Stomach smooth muscle (tissue), 2 donors: ENCODE data around the gene TFCP2L1.
"Not testable (repeated sequence)": the region's sequence is repeated elsewhere in the genome, so short reads cannot be mapped to it uniquely, and the experiment has no call there.

Experiments used
- H3K27ac ChIP-seq: one replicate; pipeline ENCODE4 v1.7.0; 2013; ENCODE audit warnings: mild to moderate bottlenecking, low read length, inconsistent platforms
- H3K27me3 ChIP-seq, 2 donors: one replicate each; pipeline ENCODE4 v1.7.0; 2013; ENCODE audit warnings: low read length in 2 of 2; ENCODE audit not compliant: insufficient read depth in 2 of 2, control insufficient read depth in 1 of 2
- H3K36me3 ChIP-seq, 2 donors: one replicate each; pipeline ENCODE4 v1.7.0; 2013; ENCODE audit warnings: low read length in 2 of 2; ENCODE audit not compliant: control insufficient read depth in 2 of 2, insufficient read depth in 2 of 2
- H3K4me1 ChIP-seq: one replicate; pipeline ENCODE4 v1.7.0; 2013; ENCODE audit warnings: low read length; ENCODE audit not compliant: control insufficient read depth, insufficient read depth
- H3K4me3 ChIP-seq, 2 donors: one replicate each; pipeline ENCODE4 v1.7.0; 2013; ENCODE audit warnings: low read length in 2 of 2
- H3K9ac ChIP-seq, 2 donors: one replicate each; pipeline ENCODE4 v1.7.0; 2013; ENCODE audit warnings: low read length in 2 of 2, mild to moderate bottlenecking in 1 of 2
- H3K9me3 ChIP-seq, 2 donors: one replicate each; pipeline ENCODE4 v1.7.0; 2013; ENCODE audit warnings: low read length in 2 of 2; ENCODE audit not compliant: control insufficient read depth in 2 of 2
- donor health status: healthy.
- donor health status: Pancreatic carcinoma.

TFCP2L1 gene, protein sequence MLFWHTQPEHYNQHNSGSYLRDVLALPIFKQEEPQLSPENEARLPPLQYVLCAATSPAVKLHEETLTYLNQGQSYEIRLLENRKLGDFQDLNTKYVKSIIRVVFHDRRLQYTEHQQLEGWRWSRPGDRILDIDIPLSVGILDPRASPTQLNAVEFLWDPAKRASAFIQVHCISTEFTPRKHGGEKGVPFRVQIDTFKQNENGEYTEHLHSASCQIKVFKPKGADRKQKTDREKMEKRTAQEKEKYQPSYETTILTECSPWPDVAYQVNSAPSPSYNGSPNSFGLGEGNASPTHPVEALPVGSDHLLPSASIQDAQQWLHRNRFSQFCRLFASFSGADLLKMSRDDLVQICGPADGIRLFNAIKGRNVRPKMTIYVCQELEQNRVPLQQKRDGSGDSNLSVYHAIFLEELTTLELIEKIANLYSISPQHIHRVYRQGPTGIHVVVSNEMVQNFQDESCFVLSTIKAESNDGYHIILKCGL

DNA sequence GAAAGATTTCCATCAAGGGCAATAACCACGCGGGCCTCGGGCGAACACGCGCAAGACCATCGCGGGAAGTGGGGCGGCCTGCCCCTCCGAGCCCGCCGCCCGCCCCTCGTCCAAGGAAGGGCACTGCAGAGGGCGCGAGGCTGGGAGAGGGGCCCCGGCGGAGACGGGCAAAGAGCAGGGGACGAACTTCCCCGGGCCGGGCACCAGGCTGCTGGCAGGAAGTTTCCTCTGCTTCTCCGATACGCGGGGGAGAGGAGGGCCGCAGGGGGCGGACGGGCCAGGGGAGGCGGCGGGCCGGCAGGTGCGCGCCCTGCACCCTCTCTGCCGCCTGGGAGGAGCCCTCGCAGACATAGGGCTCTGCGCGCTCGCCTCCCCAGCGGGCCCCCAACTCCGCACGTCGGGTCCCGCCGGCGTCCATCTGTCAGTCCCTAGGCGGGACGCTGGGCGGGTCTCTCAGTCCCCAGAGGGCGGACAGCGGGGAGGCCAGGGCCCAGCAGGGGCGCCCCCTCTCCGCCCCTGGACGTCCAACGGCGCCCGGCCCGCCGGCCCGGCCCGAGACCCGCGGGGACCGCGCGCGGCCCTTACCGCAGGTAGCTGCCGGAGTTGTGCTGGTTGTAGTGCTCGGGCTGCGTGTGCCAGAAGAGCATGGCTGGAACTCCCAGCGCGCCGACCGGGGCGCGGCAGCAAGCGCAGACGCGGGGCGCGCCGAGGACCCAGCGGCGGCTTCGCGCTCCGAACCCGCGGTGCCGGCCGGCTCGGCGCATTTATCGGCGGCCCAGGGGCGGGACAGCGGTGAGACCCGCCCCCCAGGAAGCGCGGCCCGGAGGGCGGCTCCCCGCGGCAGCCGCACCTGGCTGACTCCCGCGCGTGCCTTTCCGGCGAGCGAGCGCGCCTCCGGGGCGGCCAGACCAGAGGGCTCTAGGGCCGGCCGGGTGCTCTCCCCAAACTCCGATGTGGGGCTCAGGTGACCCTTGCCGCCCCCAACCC lies at the start of gene TFCP2L1:
Gene TFCP2L1, minus strand, starts transcription at position 740 of the 987 bp plus-strand sequence. Its CDS starts 93 bp downstream, at position 647.
- Histone ChIP-seq H3K36me3 (no peaks in the 10 kb centered on the region), H3K4me3 (peak within 1 kb of the TSS; percentile 19 to 40), H3K27ac (no peak within 1 kb of the TSS), H3K4me1 (peaks cover 4% of the 10 kb centered on the region), H3K9ac (no peak within 1 kb of the TSS), H3K9me3 (no peaks in the 10 kb centered on the region), H3K27me3 (peaks cover 22 to 24% of the 10 kb centered on the region in 2 donors)

- H3K27ac ChIP-seq, result no peak overlapping the region
- H3K9ac ChIP-seq, result no peak overlapping the region
- H3K36me3 ChIP-seq, result peaks cover 2 to 3% of the 10 kb centered on the region in 2 donors
- peaks cover 0 to 2% of the 10 kb centered on the region in 2 donors for H3K27me3 ChIP-seq
- no peak overlapping the region for H3K4me3 ChIP-seq
- no peaks in the 10 kb centered on the region for H3K4me1 ChIP-seq
- no peaks in the 10 kb centered on the region for H3K9me3 ChIP-seq
Measured at GRCh38 chr2:121333834-121334558, 49.0 kb upstream of the TFCP2L1 start.

DNA sequence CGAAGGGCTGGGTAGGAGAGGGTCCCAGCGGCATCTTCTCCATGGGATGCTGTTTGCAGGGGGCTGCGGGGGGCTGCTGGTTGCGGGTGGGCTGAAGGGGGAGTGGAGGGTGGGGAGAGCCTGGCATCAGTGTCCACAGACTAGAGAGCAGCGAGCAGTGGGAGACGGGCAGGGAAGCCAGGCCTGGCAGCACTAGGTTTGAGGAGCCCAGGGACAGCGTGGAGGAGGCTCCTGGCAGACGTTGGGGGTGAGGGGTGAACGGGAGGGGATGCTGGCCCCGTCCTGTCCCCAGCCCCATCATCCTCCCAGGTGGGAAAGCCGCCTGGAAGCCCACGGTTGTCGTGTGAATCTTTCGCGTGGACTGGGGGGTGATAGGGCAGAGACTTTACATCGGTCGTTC lies 48.2 kb upstream of the TFCP2L1 start:
- H3K27ac ChIP-seq, result no peak overlapping the region
- H3K36me3 ChIP-seq, result no peaks in the 10 kb centered on the region
- no peaks in the 10 kb centered on the region for H3K4me1 ChIP-seq
- no peaks in the 10 kb centered on the region for H3K9me3 ChIP-seq
- H3K4me3 ChIP-seq, result no peak overlapping the region
- H3K27me3 ChIP-seq, result peaks cover 0 to 2% of the 10 kb centered on the region in 2 donors
- H3K9ac ChIP-seq, result no peak overlapping the region

GRCh38 chr2:121331324-121331723 lies 46.3 kb upstream of the TFCP2L1 start:
- not testable (repeated sequence) for H3K27ac ChIP-seq, H3K36me3 ChIP-seq, H3K9me3 ChIP-seq, H3K4me1 ChIP-seq, H3K9ac ChIP-seq, H3K27me3 ChIP-seq, H3K4me3 ChIP-seq

DNA sequence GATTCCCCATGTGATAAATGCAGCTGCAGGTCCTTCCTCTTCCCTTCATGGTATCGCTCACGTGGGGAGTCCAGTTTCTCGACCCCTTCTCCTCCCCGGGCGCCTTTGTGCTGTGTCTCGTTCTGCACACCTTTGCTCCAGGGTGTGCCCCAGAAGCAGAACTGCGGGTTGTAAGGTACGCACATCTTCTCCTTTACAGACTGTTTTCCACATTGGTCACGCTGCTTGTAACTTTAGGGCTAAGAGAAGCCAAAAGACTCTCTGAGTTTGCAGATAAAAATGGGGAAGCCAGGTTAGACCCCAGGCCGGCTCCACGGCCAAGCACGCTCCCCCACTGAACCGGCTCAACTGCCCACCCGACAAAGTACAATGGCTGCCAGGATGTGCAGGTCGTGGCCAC lies 45.9 kb upstream of the TFCP2L1 start:
- Histone ChIP-seq H3K36me3 (no peaks in the 10 kb centered on the region), H3K9me3 (no peaks in the 10 kb centered on the region), H3K27me3 (peaks cover 0 to 2% of the 10 kb centered on the region in 2 donors), H3K4me1 (no peaks in the 10 kb centered on the region), H3K9ac (no peak overlapping the region), H3K4me3 (no peak overlapping the region), H3K27ac (no peak overlapping the region)

- no peaks in the 10 kb centered on the region for H3K9me3 ChIP-seq
- H3K36me3 ChIP-seq, result no peaks in the 10 kb centered on the region
- peaks cover 0 to 2% of the 10 kb centered on the region in 2 donors for H3K27me3 ChIP-seq
- no peak overlapping the region for H3K4me3 ChIP-seq
- H3K9ac ChIP-seq, result no peak overlapping the region
- H3K4me1 ChIP-seq, result no peaks in the 10 kb centered on the region
- no peak overlapping the region for H3K27ac ChIP-seq
Measured at GRCh38 chr2:121329786-121330185, 44.8 kb upstream of the TFCP2L1 start.

- Histone ChIP-seq H3K9me3 (no peaks in the 10 kb centered on the region), H3K27ac (no peak overlapping the region), H3K36me3 (no peaks in the 10 kb centered on the region), H3K4me3 (no peak overlapping the region), H3K27me3 (peaks cover 0 to 2% of the 10 kb centered on the region in 2 donors), H3K9ac (no peak overlapping the region), H3K4me1 (no peaks in the 10 kb centered on the region)
Measured at GRCh38 chr2:121326628-121327027, 41.6 kb upstream of the TFCP2L1 start.

- Histone ChIP-seq H3K4me1 (no peaks in the 10 kb centered on the region), H3K36me3 (no peaks in the 10 kb centered on the region), H3K27me3 (peaks cover 0 to 2% of the 10 kb centered on the region in 2 donors), H3K4me3 (no peak overlapping the region), H3K27ac (no peak overlapping the region), H3K9ac (no peak overlapping the region), H3K9me3 (no peaks in the 10 kb centered on the region)
Measured at GRCh38 chr2:121324601-121325000, 39.6 kb upstream of the TFCP2L1 start.

DNA sequence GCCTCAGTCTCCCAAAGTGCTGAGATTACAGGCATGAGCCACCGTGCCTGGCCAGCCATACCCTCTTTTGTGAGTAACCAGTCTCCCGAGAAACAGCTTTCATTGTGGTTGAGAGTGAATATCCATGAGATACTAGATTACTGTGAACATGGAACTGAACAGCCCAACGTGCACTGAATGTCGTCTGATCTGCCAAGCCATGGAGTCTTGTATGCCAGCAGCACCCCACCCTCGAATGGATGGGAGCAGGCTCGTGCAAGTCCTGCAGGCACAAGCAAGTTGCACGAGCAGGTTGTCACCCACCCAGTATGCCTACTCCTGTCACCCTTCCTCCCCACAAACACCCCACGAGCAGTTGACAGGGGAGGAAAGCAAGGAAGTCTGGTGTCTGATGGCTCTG lies 36.5 kb upstream of the TFCP2L1 start:
- H3K27me3 ChIP-seq, result no peaks in the 10 kb centered on the region
- no peak overlapping the region for H3K4me3 ChIP-seq
- no peaks in the 10 kb centered on the region for H3K36me3 ChIP-seq
- H3K9me3 ChIP-seq, result no peaks in the 10 kb centered on the region
- no peaks in the 10 kb centered on the region for H3K4me1 ChIP-seq
- H3K9ac ChIP-seq, result no peak overlapping the region
- no peak overlapping the region for H3K27ac ChIP-seq

GRCh38 chr2:121319941-121320340 lies 34.9 kb upstream of the TFCP2L1 start:
- H3K27ac ChIP-seq, result no peak overlapping the region
- H3K36me3 ChIP-seq, result no peaks in the 10 kb centered on the region
- no peak overlapping the region for H3K4me3 ChIP-seq
- H3K9ac ChIP-seq, result no peak overlapping the region
- no peaks in the 10 kb centered on the region for H3K4me1 ChIP-seq
- H3K27me3 ChIP-seq, result no peaks in the 10 kb centered on the region
- no peaks in the 10 kb centered on the region for H3K9me3 ChIP-seq
